AG09309 (cell line): ENCODE results near the gene DPH2.
A peak's percentile ranks its signal among the peaks of the same experiment; 100 is the strongest.

Experiments used
- DNase-seq: peaks from one replicate; pipeline ENCODE4 v3.0.0-alpha.2; 2010; ENCODE audit warnings: low read depth
- H3K4me3 ChIP-seq: 2 replicates; pipeline ENCODE4 v1.5.1; 2011; ENCODE audit warnings: mild to moderate bottlenecking, low read depth, low read length, moderate library complexity; ENCODE audit not compliant: control insufficient read depth
- CTCF ChIP-seq: IDR thresholded peaks from 2 replicates; pipeline ENCODE4 v1.5.1; 2011; ENCODE audit warnings: mild to moderate bottlenecking, low read depth, low read length, inconsistent platforms; ENCODE audit not compliant: insufficient read depth, control insufficient read depth; ENCODE audit errors: missing control alignments

The DPH2 gene

GRCh38 chr1:43969746-43970466 is at the start of gene DPH2:
DPH2 (plus strand) TSS chr1:43970010; CDS start chr1:43970176, 166 bp downstream.
- peak; percentile 6 for TF ChIP-seq CTCF
- DNase-seq: peak; percentile 86
- peak within 1 kb of the TSS; percentile 71 for H3K4me3 ChIP-seq

- no peak overlapping the region for H3K4me3 ChIP-seq
- DNase-seq: no peak
- TF ChIP-seq CTCF: no peak
Observed at GRCh38 chr1:43921022-43921421, 48.8 kb upstream of the DPH2 start.

GRCh38 chr1:43924516-43924915 is 45.3 kb upstream of the DPH2 start:
- TF ChIP-seq CTCF: no peak
- H3K4me3 ChIP-seq: no peak overlapping the region
- no peak for DNase-seq

GRCh38 chr1:43925846-43926245 is 44.0 kb upstream of the DPH2 start:
- no peak for DNase-seq
- no peak for TF ChIP-seq CTCF
- no peak overlapping the region for H3K4me3 ChIP-seq

GRCh38 chr1:43930168-43930948 is 39.5 kb upstream of the DPH2 start:
- DNase-seq: no peak
- no peak overlapping the region for H3K4me3 ChIP-seq
- TF ChIP-seq CTCF: peak; percentile 33

GRCh38 chr1:43930949-43931275 is 38.9 kb upstream of the DPH2 start:
- no peak for DNase-seq
- H3K4me3 ChIP-seq: no peak overlapping the region
- no peak for TF ChIP-seq CTCF
